ENCODE data around the gene CCDC57.
"Not testable (repeated sequence)": the region's sequence is repeated elsewhere in the genome, so short reads cannot be mapped to it uniquely, and the experiment has no call there.

The CCDC57 gene

DNA sequence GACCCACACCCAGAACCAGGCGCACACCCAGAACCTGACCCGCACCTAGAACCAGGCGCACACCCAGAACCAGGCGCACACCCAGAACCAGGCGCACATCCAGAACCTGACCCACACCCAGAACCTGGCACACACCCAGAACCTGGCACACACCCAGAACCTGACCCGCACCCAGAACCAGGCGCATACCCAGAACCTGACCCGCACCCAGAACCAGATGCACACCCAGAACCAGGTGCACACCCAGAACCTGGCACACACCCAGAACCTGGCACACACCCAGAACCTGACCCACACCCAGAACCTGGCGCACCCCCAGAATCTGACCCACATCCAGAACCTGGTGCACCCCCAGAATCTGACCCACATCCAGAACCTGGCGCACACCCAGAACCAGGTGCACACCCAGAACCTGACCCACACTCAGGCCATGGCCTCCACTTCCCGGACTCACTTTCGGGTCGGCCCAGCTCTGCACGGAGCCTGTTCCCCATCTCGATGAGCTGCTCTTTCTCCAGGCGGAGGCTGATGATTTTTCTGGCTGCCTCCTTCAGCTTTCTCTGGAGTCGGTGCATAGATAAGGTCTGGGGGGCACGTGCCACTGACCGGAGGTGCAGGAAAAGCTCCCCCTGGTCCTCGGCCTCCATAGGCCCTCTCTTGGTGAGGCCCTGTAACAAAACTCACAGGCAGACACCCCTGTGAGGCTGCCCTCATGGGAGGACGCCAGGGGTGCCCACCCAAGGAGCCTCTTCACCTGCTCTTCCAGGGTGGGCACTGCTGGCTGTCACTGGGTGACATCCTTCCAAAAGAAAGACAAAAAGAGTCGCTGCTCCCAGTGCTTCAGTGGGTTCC lies 61.3 kb downstream of the CCDC57 start:
- no peak for DNase-seq

- no peak for DNase-seq
These were observed 63.1 kb downstream of the CCDC57 start for GRCh38 chr17:82149401-82150099.

DNA sequence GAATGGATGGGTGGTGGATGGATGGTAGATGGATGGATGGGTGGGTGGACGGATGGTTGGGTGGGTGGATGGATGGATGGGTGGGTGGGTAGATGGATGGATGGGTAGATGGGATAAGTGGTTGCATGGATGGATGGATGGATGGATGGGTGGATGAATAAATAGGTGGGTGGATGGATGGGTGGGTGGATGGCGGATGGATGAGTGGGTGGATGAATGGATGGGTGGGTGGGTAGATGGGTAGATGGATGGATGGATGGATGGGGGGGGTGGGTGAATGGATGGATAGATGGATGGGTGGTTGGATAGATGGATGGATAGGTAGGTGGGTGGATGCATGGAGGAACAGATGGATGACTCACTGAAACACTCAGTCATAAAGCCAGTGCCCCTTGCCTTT lies 63.6 kb downstream of the CCDC57 start:
- no peak for DNase-seq

DNA sequence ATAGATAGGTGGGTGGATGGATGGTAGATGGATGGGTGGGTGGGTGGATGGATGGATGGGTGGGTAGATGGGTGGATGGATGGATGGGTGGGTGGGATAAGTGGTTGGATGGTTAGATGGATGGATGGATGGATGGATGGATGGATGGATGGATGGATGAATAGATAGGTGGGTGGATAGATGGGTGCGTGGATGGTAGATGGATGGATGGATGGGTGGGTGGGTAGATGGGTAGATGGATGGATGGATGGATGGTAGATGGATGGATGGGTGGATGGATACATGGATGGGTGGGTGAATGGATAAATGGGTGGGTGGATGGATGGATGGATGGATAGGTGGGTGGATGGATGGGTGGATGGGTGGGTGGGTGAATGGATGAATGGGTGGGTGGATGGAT lies 64.6 kb downstream of the CCDC57 start:
- DNase-seq = no peak

DNA sequence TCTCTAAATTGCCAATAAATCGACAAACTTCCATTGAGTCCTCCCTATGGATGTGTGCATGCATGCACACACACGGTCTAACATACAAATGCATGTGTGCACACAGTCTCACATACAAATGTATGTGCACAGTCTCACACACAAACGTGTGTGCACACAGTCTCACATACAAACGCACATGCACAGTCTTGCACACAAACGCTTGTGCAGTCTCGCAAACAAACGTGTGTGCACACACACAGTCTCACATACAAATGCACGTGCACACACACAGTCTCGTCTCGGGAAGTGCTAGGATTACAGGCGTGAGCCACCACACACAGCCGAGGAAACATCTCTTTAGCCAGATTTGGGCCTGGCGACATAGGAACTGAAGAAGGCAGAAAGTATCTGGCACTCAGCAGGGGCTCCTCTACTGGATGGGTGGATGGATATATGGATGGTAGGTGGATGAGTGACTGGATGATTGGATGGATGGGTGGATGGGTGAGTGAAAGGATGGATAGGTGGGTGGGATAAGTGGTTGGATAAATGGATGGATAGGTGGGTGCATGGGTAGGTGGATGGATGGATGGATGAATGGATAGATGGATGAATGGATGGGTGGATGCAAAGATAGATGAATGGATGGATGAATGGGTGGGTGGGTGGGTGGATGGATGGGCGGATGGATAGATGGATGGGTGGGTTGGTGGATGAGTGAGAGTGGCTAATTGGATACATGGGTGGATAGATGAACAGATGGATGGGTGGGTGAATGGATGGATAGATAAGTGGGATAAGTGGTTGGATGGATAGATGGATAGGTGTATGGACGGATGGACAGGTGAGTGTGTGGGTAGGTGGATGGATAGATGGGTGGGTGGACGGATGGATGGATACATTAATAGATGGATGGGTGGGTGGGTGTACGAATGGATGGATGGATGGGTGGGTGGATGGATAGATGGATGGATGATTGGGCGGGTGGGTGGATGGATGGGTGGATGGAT lies 65.7 kb downstream of the CCDC57 start:
- no peak for DNase-seq

- DNase-seq = no peak
These were observed 67.0 kb downstream of the CCDC57 start for GRCh38 chr17:82145550-82146155.

- no peak for DNase-seq
These were observed 69.3 kb downstream of the CCDC57 start for GRCh38 chr17:82143333-82143732.

- DNase-seq = not testable (repeated sequence)
These were observed 72.7 kb downstream of the CCDC57 start for GRCh38 chr17:82139961-82140360.

DNA sequence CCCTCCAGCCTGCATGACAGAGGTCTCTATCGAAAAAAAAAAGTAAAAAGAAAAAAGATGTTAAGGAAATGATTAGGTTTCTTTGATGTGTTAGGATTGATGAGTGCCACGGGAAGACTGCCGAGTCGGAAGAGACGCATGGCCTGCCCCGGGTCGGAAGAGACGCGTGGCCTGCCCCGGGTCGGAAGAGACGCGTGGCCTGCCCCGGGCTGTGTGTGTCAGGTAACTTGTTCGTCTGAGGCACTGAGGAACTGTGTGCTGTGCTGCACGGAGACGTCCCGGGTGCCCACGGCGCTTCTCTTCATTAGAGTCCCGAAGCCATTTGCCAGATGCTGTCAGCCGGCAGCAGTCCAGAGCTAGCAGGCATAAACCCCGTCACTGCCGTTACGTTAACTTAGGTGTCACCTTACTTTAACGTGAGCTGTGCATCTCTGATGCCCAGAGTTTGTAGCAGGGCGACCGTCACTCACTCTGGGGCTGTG lies 74.1 kb downstream of the CCDC57 start:
- DNase-seq = no peak

DNA sequence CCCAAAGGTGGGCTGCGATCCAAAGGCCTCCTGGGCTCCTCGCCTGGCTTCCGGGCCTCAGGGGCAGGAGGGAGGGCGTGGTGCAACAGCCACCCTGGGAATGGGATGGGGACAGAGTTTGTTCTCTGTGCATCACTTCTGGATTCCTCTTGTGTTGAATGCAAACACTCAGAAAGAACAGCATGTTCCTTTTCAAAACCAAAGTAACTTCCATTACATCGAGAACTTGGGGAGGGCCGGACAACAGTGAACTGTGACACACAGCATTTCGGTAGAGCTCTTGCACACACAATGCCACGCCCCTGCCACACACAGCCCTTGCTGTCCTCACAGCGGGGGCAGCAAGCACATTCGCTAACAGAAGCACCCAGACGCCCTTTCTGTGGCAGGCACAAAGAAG lies 78.5 kb downstream of the CCDC57 start:
- no peak for DNase-seq

GRCh38 chr17:82133166-82133953 lies 79.3 kb downstream of the CCDC57 start:
- DNase-seq = not testable (repeated sequence)

DNA sequence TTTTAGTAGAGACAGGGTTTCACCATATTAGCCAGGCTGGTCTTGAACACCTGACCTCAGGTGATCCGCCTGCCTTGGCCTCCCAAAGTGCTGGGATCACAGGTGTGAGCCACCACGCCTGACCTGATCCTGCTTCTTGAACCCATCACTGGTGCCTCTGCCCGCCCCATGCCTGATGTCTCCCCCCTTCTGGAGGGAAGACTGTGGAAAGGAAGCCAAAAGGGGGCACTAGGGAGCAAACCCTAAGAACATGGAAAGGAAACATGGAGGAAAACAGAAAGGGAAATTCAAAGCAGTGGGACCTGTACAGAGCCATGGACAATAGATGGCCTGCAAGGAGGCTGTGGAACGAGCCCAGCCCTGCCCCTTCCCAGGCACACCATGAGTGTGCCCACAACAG lies 83.5 kb downstream of the CCDC57 start:
- no peak for DNase-seq

DNA sequence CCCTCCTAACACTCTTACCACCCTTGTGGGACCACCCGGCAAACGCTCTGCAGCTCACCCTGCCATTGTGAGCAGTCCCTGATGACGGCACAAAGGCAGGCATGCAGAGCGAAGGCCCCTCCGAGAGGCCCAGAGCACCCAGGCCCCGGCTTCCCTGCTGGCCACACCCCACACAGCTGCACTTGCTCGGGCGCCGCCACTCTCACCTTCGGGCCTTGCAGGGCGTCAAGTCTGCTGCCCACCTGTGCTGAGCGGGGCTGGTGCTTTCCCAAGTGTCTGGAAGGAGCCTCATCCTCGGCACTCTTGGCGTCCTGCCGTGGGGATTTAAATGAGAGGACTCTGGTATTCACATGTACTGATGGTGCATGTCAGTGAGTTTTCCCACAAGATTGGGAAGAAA lies 84.4 kb downstream of the CCDC57 start:
- DNase-seq = no peak

GRCh38 chr17:82127704-82128103 lies 84.9 kb downstream of the CCDC57 start:
- DNase-seq = no peak

DNA sequence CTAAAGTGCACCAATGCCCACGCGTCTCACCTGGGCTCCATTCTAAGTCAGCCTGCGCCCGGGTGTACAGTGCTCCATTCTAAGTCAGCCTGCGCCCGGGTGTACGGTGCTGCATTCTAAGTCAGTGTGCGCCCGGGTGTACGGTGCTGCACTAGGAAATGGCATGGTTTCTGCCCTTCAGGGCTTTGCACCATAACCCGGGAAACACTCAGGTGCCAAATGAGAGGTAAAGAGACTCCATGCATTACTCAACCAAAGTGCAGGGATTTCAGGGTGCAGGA lies 85.4 kb downstream of the CCDC57 start:
- DNase-seq = no peak

DNA sequence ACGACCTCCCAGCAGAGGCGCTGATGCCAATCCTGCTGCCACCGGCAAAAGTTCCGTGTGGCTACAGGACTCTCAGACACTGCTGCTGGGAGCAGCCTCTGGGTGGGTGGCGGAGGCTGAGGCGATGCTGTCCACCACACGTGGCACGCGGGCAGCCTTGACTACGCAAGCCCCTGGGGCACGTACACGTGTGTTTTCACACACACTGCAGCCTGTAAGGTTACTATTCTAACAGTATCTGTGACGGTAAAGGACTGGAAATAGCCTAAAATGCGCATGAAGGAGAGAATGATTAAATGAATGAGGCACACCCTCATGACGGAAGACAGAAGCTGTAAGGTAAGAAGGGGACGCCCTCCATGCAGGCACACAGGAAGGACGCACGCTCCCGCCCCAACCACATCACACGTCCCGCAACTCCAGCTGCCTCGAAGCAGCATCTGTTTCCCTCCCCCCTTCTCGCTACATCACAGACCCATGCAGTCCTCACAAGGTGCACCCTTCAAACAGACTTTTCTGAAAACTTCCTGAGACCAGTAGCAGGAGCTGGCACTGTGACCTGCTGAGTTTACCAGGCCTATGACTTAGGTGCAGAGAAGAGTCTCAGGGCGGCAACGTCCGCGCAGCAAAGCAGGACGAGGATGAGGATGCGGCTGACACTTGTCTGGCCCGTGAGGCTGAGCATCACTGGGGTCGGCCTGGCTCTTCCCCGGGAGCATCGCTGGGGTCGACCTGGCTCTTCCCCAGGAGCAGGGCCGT lies 85.9 kb downstream of the CCDC57 start:
- DNase-seq = no peak

DNA sequence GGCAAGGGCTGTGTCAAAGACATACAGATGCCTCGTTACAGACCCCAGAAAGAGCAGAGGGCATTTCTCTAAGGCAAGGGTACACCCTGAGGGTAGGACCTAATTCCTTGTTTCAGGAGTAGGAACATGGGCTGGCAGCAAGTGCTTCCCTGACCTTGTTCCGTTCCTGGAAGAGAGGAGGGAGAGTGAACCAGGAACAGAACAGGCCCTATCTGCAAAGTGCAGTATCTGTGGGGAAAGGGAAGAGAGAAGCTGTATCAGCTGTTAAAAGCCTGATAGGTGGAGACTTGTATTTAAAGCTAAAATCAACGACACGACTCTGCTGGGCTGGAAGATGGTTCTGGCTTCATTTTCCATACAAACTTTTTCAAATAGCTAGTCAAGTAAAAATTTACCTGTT lies 88.5 kb downstream of the CCDC57 start:
- no peak for DNase-seq

- peak; percentile 85 for DNase-seq
These were observed 90.7 kb downstream of the CCDC57 start for GRCh38 chr17:82121660-82122629.

- DNase-seq = no peak
These were observed 91.4 kb downstream of the CCDC57 start for GRCh38 chr17:82121246-82121645.

DNA sequence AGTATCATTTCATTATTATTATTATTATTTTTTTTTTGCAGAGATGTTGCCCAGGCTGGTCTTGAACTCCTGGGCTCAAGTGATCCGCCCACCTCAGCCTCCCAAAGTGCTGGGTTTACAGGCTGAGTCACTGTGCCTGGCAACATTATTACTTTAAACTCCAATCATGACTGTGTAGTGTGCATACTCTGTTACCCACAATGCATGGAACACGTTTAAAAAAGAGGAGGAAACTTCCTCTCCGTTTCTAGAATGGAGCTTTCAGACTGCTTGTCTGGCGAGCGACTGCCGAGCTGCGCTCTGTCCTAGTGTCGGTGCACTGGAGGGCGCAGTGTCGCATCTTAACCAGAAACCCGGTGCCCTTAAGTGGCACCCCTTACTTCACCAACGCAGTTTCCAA lies 92.5 kb downstream of the CCDC57 start:
- no peak for DNase-seq
